Adipose tissue (tissue), 3 donors: Measurements from ENCODE around the gene RNF130. TPM values are rescaled to one million over a fixed set of nuclear protein-coding genes. Genes with fewer than 3 reads are reported as not detected.
"Not testable (repeated sequence)": the region's sequence is repeated elsewhere in the genome, so short reads cannot be mapped to it uniquely, and the experiment has no call there.

ENCODE experiments used
- H3K27ac ChIP-seq: one replicate; pipeline ENCODE4 v1.5.1; 2013; ENCODE audit warnings: low read depth, low read length
- WGBS, 3 donors: extraction: QIAGEN DNeasy Blood & Tissue Kit; methylation state at CpG; one replicate each; pipeline ENCODE4 v1.1.7; 2013; 5-methylcytosine and 5-hydroxymethylcytosine counted together
- polyA plus RNA-seq, 3 donors: library from polyadenylated mRNA; stranded (reverse); fragments of 200-250 nt; gene quantifications; one replicate each; pipeline ENCODE4 v1.2.3, GENCODE V29; 2013
- donor health status: healthy with polysubstance abuse.
- donor health status: Bipolar disorder and iron deficiency.
- donor health status: healthy.

Gene RNF130
- polyA plus RNA-seq, 3 donors: 37.6 to 103 (median 93.2) TPM

- WGBS, 3 donors: 72 to 98% (median 97%) methylated on average over 2 of the region's 2 CpGs
- H3K27ac ChIP-seq: no peak overlapping the region
Observed at GRCh38 chr5:180001742-180002141, 69.8 kb downstream of the RNF130 start.

GRCh38 chr5:180001136-180001535 is 70.4 kb downstream of the RNF130 start:
- H3K27ac ChIP-seq: no peak overlapping the region

GRCh38 chr5:179998485-179998884 is 73.1 kb downstream of the RNF130 start:
- WGBS, 3 donors: 92 to 99% (median 96%) methylated on average over 1 of the region's 1 CpG
- no peak overlapping the region for H3K27ac ChIP-seq

- H3K27ac ChIP-seq: no peak overlapping the region
- WGBS, 3 donors: 92 to 98% (median 97%) methylated on average over 3 of the region's 3 CpGs
Observed at GRCh38 chr5:179994583-179995323, 76.8 kb downstream of the RNF130 start.

- 85 to 97% (median 89%) methylated on average over 4 of the region's 4 CpGs for WGBS, 3 donors
- H3K27ac ChIP-seq: not testable (repeated sequence)
Observed at GRCh38 chr5:179992855-179993254, 78.7 kb downstream of the RNF130 start.

GRCh38 chr5:179991106-179991505 is 80.5 kb downstream of the RNF130 start:
- 91 to 100% (median 98%) methylated on average over 1 of the region's 1 CpG for WGBS, 3 donors
- no peak overlapping the region for H3K27ac ChIP-seq

- WGBS, 3 donors: 95 to 100% (median 96%) methylated on average over 8 of the region's 8 CpGs
- H3K27ac ChIP-seq: not testable (repeated sequence)
Observed at GRCh38 chr5:179990525-179990924, 81.0 kb downstream of the RNF130 start.

- 55 to 71% (median 58%) methylated on average over 6 of the region's 6 CpGs for WGBS, 3 donors
- H3K27ac ChIP-seq: no peak overlapping the region
Observed at GRCh38 chr5:179986328-179986727, 85.2 kb downstream of the RNF130 start.

GRCh38 chr5:179981636-179982035 is 89.9 kb downstream of the RNF130 start:
- WGBS, 3 donors: 69 to 89% (median 88%) methylated on average over 5 of the region's 5 CpGs
- H3K27ac ChIP-seq: no peak overlapping the region

GRCh38 chr5:179980767-179981166 is 90.8 kb downstream of the RNF130 start:
- H3K27ac ChIP-seq: no peak overlapping the region
- WGBS, 3 donors: 92 to 93% (median 92%) methylated on average over 7 of the region's 7 CpGs

- H3K27ac ChIP-seq: no peak overlapping the region
- WGBS, 3 donors: 61 to 81% (median 65%) methylated on average over 4 of the region's 4 CpGs
Observed at GRCh38 chr5:179978792-179979191, 92.8 kb downstream of the RNF130 start.

GRCh38 chr5:179975713-179976134 is 95.8 kb downstream of the RNF130 start:
- no peak overlapping the region for H3K27ac ChIP-seq
- WGBS, 3 donors: 90 to 94% (median 94%) methylated on average over 13 of the region's 13 CpGs

- WGBS, 3 donors: 85 to 87% (median 86%) methylated on average over 25 of the region's 25 CpGs
- H3K27ac ChIP-seq: no peak overlapping the region
Observed at GRCh38 chr5:179974946-179975712, 96.4 kb downstream of the RNF130 start.

GRCh38 chr5:179974246-179974945 is 97.2 kb downstream of the RNF130 start:
- 92% methylated on average over 37 of the region's 37 CpGs for WGBS, 3 donors
- no peak overlapping the region for H3K27ac ChIP-seq

GRCh38 chr5:179973391-179973790 is 98.2 kb downstream of the RNF130 start:
- WGBS, 3 donors: 83 to 96% (median 93%) methylated on average over 11 of the region's 11 CpGs

GRCh38 chr5:179969110-179969509 is 102.4 kb downstream of the RNF130 start:
- 44 to 95% (median 91%) methylated on average over 4 of the region's 4 CpGs for WGBS, 3 donors
- no peak overlapping the region for H3K27ac ChIP-seq

More at GRCh38 chr5:179973391-179973790, 98.2 kb downstream of the RNF130 start:
- no peak overlapping the region for H3K27ac ChIP-seq

GRCh38 chr5:179967489-179967888 is 104.1 kb downstream of the RNF130 start:
- no peak overlapping the region for H3K27ac ChIP-seq
- 15 to 71% (median 69%) methylated on average over 1 of the region's 1 CpG for WGBS, 3 donors

GRCh38 chr5:179964015-179964414 is 107.5 kb downstream of the RNF130 start:
- WGBS, 3 donors: 96 to 98% (median 98%) methylated on average over 8 of the region's 8 CpGs

GRCh38 chr5:179963375-179963774 is 108.2 kb downstream of the RNF130 start:
- no peak overlapping the region for H3K27ac ChIP-seq
- 54 to 77% (median 63%) methylated on average over 4 of the region's 4 CpGs for WGBS, 3 donors

More at GRCh38 chr5:179964015-179964414, 107.5 kb downstream of the RNF130 start:
- H3K27ac ChIP-seq: no peak overlapping the region
